Stimulated activated CD8-positive, alpha-beta memory T cell treated with anti-CD3 and anti-CD28 coated beads, Interleukin-7, amount 100 ng/mL, for 4 hours (primary cell): ENCODE measurements around the gene SRI.
"Not testable (repeated sequence)": the region's sequence is repeated elsewhere in the genome, so short reads cannot be mapped to it uniquely, and the experiment has no call there.

Experiments used
- DNase-seq, 2 donors: peaks; one replicate each; pipeline ENCODE4 v3.0.0-alpha.2; 2020; ENCODE audit warnings: low read depth in 2 of 2

Gene SRI

DNA sequence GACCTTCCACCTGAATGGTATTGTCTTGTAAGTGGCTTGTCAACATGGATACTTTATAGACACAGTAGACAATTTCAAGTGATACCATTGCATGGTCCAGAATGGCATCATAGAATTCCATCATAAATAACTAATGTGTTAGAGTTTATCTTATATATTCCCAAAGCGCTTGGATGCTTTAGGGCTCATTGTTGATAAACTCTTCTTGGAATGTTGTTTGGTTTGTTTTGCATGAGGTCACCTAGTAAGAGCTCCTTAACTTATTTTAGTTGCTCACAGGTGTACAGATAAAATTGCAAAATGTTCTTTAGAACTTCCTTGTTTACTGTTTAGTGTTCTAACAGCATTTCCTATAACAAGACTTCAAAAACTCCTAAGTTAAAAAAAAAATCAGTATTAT lies 36.8 kb downstream of the SRI start:
- DNase-seq = no peak

DNA sequence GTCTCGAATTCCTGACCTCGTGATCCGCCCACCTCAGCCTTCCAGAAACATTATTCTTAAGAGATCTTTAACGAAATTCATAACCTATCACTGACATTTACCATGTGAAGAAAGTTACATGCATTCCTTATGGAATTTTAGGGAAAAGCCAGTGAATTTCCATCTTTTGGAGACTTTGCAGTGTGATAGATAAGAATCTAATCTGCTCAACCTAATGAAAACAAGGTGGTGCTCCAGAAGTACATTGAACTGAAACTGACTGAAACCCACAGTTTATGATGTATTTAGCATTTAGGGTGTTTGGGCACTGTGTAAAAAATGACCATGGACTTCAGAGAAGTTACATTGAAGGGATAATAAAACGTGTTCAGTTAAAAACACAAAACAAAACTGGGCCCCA lies 43.6 kb downstream of the SRI start:
- DNase-seq = no peak

DNA sequence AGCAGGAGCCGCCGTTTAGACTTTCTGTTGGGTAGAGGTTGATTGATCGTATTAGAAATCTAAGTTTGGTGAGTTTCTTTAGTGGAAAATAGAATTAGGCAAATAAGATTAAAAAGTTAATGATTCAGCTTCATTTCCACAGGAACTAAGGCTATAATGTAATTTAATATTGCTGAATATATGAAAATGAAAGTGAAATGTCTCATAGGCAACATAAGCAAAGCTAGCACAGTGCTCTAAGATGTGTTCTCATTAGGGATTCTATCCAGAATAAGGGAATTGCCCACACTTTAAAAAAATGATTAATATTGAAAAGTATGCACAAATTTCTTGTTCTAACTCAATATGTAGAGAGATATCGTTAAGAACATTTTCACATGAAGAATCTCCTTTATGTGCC lies 47.0 kb downstream of the SRI start:
- no peak for DNase-seq

DNA sequence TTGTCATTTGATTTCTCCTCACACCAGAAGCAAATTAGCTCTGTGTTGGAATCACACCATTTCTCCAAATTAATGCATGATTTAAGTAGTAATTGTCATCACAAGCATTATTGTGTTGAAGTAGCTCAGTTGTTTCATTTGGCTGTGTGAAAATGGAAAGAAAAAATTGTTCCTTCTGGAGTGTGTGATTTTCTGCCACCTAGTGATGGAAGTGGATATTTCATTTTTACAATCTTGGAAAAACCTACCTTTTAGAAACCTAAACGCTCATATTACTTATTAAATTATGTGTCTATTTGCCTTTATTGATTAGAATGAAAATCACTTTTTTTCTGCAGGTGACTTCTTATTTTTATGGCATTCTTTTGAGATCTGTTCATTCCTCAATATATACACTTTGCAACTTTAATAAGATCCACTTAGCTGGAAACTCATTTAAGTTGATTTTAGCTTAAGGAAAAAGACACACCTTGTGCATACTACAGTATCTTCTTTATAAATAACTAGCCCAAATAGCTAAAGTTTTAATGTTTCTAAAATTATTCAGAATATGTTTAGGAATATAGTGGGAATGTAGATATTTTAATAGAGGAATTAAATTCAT lies 50.0 kb downstream of the SRI start:
- DNase-seq = no peak

DNA sequence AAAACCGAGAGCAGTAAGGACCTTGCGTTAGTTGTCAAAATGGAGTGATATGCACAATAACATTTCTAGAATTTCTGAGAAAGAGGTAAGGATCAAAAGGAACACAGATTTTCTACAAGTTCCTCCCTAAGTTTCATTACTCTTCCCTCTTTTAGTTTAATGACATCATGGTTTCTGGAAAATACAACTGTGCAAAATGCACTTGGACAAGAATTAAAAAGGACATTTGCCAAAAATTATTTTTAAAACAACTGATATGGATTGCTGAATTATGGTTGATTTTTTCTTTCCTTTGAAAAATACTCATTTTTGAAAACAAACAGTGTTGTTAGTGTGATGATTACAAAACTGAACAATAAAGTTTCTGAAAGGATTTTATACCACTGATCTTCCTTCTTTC lies 52.1 kb downstream of the SRI start:
- DNase-seq = no peak

DNA sequence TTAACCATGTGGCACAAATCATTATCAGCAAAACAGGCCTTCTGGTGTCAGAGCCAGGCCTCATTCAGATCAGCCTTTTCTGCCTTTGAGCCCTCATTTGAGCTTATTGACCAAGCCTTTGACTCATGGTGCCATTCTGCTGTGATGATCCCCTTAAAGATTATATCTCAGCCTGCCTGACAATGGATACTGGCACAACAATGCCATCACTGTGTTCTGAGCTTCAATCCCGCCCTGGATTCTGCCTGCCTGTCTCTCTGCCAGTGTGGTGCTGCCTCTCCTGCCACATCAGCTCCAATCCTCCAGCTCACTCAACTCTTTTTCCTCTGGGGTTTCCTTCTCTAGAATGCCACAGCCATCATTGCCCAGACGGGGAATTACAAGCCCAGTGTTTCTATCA lies 52.6 kb downstream of the SRI start:
- no peak for DNase-seq

DNA sequence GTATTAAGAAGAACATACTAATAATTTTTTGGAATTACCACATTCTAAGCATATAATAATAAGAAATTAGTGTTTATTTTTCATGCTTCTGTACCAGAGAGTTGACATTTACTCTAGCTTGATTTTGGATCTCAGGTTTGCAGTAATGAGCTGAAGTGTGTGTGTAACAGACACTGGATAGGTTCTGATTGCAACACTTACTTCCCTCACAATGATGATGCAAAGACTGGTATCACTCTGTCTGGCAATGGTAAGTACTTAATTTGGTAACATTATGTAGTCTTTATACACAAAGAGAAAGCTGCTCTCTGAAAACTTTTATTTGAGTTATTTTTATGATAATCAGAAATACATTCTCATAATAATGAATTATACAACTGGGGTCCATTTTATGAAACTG lies 54.1 kb downstream of the SRI start:
- no peak for DNase-seq

DNA sequence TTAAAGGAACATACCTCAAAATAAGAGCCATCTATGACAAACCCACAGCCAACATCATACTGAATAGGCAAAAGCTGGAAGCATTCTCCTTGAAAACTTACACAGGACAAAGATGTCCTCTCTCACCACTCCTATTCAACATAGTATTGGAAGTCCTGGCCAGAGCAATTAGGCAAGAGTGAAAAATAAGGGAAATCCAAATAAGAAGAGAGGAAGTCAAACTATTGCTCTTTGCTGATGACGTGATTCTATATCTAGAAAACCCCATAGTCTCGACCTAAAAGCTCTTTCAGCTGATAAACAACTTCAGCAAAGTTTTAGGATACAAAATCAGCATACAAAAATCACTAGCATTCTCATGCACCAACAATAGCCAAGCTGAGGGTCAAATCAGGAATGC lies 60.1 kb downstream of the SRI start:
- DNase-seq = not testable (repeated sequence)

DNA sequence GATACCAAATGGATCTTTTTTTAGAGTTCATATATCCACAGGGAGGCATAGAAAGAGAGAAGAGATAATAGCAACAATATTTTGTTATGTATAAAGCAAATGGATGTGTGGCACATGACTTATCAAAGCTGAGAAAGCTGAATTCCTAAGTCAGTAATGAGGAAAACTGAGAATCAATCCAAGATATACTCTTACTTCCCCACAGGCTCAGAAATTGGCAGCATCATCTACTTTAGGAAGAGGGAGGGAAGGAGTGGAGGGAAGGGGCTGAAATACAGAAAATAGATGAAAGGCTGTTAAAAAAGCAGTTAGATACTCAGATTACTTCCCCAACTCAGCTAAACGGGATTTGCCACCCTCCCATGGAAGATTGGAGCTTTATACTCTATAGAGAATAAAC lies 63.5 kb downstream of the SRI start:
- DNase-seq = no peak

DNA sequence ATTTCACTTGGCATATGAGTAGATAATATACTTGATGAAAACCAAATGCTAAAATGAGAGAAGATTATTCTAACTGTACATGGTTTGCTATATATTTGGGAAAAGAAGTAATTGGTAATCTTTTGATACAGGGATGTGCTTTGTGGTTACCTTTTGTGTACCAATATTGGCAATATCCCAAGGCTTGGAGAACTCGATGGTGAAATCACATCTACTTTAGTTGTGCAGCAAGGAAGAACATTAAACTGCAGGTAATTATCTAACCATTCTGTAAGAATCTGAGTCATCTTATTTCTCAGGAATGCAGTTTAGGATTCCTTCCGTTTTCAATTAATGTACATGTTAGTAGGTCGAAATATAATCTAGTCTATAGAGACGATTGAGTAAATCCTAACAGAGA lies 64.1 kb downstream of the SRI start:
- DNase-seq = no peak
